ENCODE data around the gene SLC25A4. TPM values are rescaled to one million over a fixed set of nuclear protein-coding genes. Genes with fewer than 3 reads are reported as not detected.

Gene SLC25A4
- total and polyA plus RNA-seq, 2 of the 13 experiments (the other 11 are each of a cell fraction or from before 2014, with no cell fraction given) = 30.3 to 42.1 TPM

DNA sequence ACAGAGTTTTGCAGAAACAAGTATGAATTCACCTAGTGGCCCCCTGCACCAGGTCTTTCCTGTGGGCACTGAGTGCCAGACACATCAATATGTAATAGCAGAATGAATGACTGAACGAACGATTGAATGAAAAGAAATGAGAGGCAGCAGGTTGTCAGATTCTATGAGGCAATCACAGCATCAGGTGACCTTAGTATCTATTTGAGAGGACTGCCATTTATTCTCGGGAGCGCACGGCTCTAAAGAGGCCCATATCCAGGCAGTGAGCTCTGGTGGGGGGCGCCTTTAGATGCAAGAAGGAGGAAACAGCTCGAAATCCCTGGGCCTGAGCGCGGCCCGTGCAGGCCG, 528 bp upstream of the SLC25A4 start:
- POLR2A ChIA-PET = interaction anchor here (0.7 to 2.4 kb wide), 9 partner anchors 8 to 409 kb away, joined by 3 to 16 read pairs (median 4); partner anchors contain the start of gene CENPU
- intact Hi-C loops (cut with micrococcal nuclease; ENCODE audit: unreplicated experiment) = loop anchor here (5.0 kb wide), 1 partner anchor 60 kb away; the partner anchor contains the start of gene CFAP97
- peaks cover 13% of the 10 kb centered on the region for H3K79me2 ChIP-seq (ENCODE audit: insufficient read depth, low read length)
- peak; percentile 37 for DNase-seq (ENCODE audit: low spot score)
- peak overlapping the region; percentile 70 for H3K27ac ChIP-seq (ENCODE audit: extremely low read length, insufficient read depth, low read length)
- no peak for ATAC-seq
- TSS peak; percentile 53 for BruUV-seq (replicated peaks)
- peak overlapping the region; percentile 39 for H2AFZ ChIP-seq (ENCODE audit: low read length)
- no peaks in the 10 kb centered on the region for H3K9me3 ChIP-seq (ENCODE audit: low read length)
- H4K20me1 ChIP-seq (ENCODE audit: insufficient read depth, low read length) = peaks cover 6% of the 10 kb centered on the region; the same call in 1 of the 2 replicates
- CTCF ChIA-PET (ENCODE audit: low intra/inter-chr PET ratio, low total read pairs) = no interaction called here
- H3K36me3 ChIP-seq (replicated peaks in 1 of 2; ENCODE audit: control insufficient read depth in 1 of 2, insufficient read depth in 2 of 2, low read length in 2 of 2) = peaks cover 0 to 22% of the 10 kb centered on the region in 2 experiments; a peak in 4 of 5 replicates
- peaks cover 0 to 7% of the 10 kb centered on the region in 2 experiments; a peak in 2 of 5 replicates for H3K27me3 ChIP-seq (ENCODE audit: control insufficient read depth in 1 of 2, insufficient read depth in 2 of 2, low read length in 2 of 2)
- in situ Hi-C loops (cut with HindIII; ENCODE audit: extremely low pct_ligation_motif_present, low pct_unique_long_range_greater_than_20kb) = no loop called here
- 0% methylated on average over 8 of the region's 11 CpGs for WGBS (ENCODE audit: low lambda C conversion rate)
- FAIRE-seq = no peak
- peak overlapping the region; percentile 78 for H3K9ac ChIP-seq (ENCODE audit: insufficient read depth, low read depth, low read length)
- peaks cover 34% of the 10 kb centered on the region for H3K4me1 ChIP-seq (ENCODE audit: insufficient read depth, low read length)
- peak overlapping the region; percentile 91 for H3K4me2 ChIP-seq (ENCODE audit: low read depth, low read length)
- peak overlapping the region; percentile 75 to 81 (median 79) for H3K4me3 ChIP-seq (replicated peaks in 1 of 3; ENCODE audit: insufficient read depth in 1 of 3, low read depth in 2 of 3, low read length in 3 of 3)
- TF ChIP-seq PITX1 (CRISPR knock-in tag; IDR thresholded peaks at IDR 0.05) = no peak
- TF ChIP-seq ZSCAN31 (CRISPR knock-in tag; IDR thresholded peaks at IDR 0.05; ENCODE audit: low read depth) = no peak
- TF ChIP-seq, protein P1, sequence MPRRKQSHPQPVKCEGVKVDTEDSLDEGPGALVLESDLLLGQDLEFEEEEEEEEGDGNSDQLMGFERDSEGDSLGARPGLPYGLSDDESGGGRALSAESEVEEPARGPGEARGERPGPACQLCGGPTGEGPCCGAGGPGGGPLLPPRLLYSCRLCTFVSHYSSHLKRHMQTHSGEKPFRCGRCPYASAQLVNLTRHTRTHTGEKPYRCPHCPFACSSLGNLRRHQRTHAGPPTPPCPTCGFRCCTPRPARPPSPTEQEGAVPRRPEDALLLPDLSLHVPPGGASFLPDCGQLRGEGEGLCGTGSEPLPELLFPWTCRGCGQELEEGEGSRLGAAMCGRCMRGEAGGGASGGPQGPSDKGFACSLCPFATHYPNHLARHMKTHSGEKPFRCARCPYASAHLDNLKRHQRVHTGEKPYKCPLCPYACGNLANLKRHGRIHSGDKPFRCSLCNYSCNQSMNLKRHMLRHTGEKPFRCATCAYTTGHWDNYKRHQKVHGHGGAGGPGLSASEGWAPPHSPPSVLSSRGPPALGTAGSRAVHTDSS (CRISPR knock-in tag; conservative IDR thresholded peaks at IDR 0.05) = no peak
- TF ChIP-seq, protein P2, sequence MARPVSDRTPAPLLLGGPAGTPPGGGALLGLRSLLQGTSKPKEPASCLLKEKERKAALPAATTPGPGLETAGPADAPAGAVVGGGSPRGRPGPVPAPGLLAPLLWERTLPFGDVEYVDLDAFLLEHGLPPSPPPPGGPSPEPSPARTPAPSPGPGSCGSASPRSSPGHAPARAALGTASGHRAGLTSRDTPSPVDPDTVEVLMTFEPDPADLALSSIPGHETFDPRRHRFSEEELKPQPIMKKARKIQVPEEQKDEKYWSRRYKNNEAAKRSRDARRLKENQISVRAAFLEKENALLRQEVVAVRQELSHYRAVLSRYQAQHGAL (CRISPR knock-in tag; IDR thresholded peaks at IDR 0.05; ENCODE audit: not compliant biosample characterization) = no peak
- TF ChIP-seq, protein P3, sequence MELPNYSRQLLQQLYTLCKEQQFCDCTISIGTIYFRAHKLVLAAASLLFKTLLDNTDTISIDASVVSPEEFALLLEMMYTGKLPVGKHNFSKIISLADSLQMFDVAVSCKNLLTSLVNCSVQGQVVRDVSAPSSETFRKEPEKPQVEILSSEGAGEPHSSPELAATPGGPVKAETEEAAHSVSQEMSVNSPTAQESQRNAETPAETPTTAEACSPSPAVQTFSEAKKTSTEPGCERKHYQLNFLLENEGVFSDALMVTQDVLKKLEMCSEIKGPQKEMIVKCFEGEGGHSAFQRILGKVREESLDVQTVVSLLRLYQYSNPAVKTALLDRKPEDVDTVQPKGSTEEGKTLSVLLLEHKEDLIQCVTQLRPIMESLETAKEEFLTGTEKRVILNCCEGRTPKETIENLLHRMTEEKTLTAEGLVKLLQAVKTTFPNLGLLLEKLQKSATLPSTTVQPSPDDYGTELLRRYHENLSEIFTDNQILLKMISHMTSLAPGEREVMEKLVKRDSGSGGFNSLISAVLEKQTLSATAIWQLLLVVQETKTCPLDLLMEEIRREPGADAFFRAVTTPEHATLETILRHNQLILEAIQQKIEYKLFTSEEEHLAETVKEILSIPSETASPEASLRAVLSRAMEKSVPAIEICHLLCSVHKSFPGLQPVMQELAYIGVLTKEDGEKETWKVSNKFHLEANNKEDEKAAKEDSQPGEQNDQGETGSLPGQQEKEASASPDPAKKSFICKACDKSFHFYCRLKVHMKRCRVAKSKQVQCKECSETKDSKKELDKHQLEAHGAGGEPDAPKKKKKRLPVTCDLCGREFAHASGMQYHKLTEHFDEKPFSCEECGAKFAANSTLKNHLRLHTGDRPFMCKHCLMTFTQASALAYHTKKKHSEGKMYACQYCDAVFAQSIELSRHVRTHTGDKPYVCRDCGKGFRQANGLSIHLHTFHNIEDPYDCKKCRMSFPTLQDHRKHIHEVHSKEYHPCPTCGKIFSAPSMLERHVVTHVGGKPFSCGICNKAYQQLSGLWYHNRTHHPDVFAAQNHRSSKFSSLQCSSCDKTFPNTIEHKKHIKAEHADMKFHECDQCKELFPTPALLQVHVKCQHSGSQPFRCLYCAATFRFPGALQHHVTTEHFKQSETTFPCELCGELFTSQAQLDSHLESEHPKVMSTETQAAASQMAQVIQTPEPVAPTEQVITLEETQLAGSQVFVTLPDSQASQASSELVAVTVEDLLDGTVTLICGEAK (IDR thresholded peaks at IDR 0.05) = no peak
- TF ChIP-seq, protein P3 (CRISPR knock-in tag; IDR thresholded peaks at IDR 0.05) = no peak
- no peak for TF ChIP-seq ZNF333 (CRISPR knock-in tag; IDR thresholded peaks at IDR 0.05; ENCODE audit: borderline replicate concordance)
- TF ChIP-seq SRSF4 (IDR thresholded peaks at IDR 0.05; ENCODE audit: low read depth, low read length, poor library complexity, severe bottlenecking) = no peak
- TF ChIP-seq TEAD2 (CRISPR knock-in tag; IDR thresholded peaks at IDR 0.05) = no peak
- no peak for TF ChIP-seq ZNF713 (CRISPR knock-in tag; IDR thresholded peaks at IDR 0.05)
- TF ChIP-seq GATAD2A (CRISPR knock-in tag; IDR thresholded peaks at IDR 0.05) = 0 out of 2 replicates have a peak, but pooled peaks have one; percentile 5
- TF ChIP-seq CEBPG (CRISPR knock-in tag; IDR thresholded peaks at IDR 0.05) = peak; percentile 62
- no peak for TF ChIP-seq TOPORS (CRISPR knock-in tag; IDR thresholded peaks at IDR 0.05)
- no peak for TF ChIP-seq ZNF629 (CRISPR knock-in tag; conservative IDR thresholded peaks at IDR 0.05)
- peak; percentile 89 for TF ChIP-seq ZNF24 (IDR thresholded peaks at IDR 0.05)
